Stimulated activated CD4-positive, alpha-beta T cell treated with anti-CD3 and anti-CD28 coated beads, Interleukin-4, amount 100 ng/mL, for 1 hour (primary cell): ENCODE results near the gene KLHL2.
"Not testable (repeated sequence)": the region's sequence is repeated elsewhere in the genome, so short reads cannot be mapped to it uniquely, and the experiment has no call there.

Experiments
- DNase-seq: peaks from one replicate; pipeline ENCODE4 v3.0.0-alpha.2; 2020

Gene KLHL2, protein sequence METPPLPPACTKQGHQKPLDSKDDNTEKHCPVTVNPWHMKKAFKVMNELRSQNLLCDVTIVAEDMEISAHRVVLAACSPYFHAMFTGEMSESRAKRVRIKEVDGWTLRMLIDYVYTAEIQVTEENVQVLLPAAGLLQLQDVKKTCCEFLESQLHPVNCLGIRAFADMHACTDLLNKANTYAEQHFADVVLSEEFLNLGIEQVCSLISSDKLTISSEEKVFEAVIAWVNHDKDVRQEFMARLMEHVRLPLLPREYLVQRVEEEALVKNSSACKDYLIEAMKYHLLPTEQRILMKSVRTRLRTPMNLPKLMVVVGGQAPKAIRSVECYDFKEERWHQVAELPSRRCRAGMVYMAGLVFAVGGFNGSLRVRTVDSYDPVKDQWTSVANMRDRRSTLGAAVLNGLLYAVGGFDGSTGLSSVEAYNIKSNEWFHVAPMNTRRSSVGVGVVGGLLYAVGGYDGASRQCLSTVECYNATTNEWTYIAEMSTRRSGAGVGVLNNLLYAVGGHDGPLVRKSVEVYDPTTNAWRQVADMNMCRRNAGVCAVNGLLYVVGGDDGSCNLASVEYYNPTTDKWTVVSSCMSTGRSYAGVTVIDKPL

DNA sequence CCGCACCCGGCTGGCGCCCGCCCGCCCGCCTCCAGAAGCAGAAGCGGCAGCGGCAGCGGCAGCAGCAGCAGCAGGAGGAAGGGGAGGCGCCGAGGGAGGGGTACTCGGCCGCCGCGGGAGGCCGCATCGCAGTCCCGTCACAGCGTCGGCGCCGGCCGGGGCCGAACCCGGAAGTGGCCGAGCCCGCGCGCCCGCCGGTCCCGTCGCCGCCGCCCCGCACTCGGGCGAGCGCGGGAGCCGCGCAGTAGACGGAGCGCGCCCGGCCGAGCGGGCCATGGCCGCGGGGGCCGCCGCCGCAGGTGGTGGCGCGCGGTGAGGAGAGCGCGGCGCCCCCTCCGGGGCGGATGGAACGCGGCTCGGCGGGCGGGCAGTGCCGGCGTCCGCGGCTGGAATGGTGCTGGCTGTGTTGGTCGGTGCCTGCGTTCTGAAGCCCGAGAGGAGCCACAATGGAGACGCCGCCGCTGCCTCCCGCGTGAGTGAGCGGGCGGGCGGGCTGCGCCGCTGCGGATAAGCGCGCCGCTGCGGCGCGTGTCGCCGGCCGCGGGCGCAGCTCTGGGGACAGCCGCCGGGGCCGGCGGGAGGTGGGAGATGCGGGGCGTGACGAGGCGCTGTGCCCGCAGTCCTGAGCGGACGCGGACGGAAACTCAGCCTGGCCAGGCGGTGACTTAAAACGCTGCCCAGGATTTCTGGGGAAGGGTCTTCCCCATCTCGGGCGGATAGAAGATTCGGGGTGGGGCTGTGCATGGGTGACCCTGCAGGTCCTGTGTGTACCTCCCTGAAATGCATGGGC is at the start of gene KLHL2:
KLHL2 (plus strand) TSS at position 131 of the 790 bp plus-strand sequence; CDS start at position 447, 316 bp downstream.
- peak; percentile 74 for DNase-seq

DNA sequence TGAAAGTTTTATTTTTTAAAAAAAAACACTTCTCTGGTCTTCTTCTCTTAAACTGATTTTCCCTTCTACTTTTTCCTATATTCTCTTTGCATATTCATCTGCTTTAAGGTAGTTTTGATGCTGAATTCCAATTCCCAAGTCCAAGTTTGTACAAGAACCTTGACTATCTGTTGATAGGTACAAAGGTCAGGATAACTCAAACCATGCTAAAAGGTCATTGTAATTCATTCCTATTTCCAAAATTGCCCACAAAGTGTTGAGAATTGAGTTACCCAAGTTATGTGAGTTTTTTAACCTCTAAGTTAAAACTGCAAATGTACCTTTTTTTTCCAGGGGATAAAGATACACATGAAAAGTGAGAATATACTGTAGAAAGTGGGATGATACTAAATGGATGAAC is 48.6 kb upstream of the KLHL2 start:
- no peak for DNase-seq

DNA sequence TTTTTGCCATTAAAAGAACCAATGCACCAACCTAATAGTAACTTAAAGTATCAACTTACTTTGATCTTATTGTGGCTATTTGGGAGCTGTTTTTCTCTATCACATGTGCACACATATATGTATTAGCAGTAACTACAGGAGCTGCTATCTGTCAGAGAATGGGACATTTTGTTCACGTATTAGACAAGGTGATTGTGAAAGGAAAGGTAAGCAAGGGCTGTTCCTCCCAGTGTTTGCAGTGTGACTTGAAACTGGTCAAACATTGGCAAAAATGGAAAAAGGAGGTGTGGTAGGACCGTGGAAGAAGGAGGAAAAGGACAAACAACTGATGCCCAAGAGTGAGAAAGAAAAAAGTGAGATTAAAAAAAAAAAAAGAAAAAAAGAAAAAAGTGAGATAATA is 43.1 kb upstream of the KLHL2 start:
- no peak for DNase-seq

DNA sequence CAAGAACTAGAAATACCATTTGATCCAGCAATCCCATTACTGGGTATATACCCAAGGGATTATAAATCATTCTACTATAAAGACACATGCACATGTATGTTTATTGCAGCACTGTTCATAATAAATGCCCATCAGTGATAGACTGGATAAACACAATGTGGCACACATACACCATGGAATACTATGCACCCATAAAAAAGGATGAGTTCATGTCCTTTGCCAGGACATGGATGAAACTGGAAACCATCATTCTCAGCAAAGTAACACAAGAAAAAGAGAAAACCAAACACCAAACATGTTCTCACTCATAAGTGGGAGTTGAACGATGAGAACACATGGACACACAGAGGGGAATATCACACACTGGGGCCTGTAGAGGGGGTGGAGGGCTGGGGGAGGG is 40.5 kb upstream of the KLHL2 start:
- not testable (repeated sequence) for DNase-seq

DNA sequence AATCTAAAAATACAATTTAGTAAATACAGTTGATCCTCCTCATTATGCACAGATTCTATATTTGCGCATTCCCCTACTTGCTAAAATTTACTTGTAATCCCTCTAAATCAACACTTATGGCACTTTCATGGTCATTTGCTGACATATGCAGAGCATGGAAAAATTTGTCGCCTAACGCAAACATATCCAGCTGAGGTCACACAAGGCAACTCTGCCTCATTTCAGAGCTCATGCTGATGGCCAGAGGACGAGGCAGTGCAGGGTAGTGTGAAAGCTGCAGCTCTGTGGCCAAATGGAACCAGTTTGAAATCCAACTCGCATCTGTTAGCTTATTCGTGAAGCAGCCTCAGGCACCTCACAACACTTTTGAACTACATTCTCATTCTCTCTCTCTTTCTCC is 39.7 kb upstream of the KLHL2 start:
- DNase-seq, result no peak

DNA sequence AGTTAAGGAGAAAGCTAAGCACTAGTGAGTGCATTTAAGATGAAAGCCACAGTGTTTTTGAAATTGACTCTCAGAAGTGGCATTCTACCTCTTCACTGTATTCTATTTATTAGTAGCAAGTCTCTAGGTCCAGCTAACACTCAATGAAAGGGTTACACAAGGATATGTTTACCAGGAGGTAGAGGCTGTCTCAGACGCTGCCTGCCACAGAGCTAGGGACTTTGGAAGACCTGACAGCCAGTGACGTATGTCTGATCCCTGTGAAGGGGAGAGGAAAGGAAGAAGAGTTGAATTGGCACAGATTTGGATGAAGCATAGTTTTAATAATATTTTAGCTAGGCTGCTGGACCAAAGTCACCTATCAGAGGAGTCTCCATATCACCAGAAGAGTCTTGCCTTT is 36.5 kb upstream of the KLHL2 start:
- no peak for DNase-seq

DNA sequence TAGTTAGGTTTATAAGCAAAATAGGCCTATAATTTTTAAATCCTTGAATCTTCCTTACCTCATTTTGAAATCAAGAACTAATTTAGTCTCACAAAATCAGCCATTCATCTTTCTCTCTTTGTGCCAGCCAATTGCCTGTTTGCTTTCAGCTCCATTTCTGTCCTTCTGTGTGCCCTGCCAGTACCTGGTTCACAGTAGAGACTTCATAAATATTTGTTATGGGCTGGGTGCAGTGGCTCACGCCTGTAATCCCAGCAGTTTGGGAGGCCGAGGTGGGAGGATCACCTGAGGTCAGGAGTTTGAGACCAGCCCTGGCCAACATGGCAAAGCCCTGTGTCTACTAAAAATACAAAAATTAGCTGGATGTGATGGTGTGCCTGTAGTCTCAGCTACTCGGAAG is 31.9 kb upstream of the KLHL2 start:
- not testable (repeated sequence) for DNase-seq

DNA sequence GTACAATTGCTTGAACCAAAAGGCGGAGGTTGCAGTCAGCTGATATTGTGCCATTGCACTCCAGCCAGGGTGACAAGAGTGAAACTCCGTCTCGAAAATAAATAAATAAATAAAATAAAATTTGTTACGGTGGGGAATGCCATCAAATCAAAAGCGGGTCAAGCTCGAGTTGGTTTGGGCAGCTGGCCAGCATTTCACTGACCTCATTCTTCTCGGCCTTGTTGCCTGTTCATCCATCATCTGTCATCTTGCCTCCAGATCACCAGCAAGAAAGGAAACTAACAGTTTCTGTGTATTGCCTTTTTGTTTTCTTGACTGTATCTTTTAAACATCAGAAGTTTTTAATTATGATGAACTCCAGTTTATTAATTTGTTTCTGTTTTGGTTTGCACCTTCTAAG is 31.5 kb upstream of the KLHL2 start:
- no peak for DNase-seq

DNA sequence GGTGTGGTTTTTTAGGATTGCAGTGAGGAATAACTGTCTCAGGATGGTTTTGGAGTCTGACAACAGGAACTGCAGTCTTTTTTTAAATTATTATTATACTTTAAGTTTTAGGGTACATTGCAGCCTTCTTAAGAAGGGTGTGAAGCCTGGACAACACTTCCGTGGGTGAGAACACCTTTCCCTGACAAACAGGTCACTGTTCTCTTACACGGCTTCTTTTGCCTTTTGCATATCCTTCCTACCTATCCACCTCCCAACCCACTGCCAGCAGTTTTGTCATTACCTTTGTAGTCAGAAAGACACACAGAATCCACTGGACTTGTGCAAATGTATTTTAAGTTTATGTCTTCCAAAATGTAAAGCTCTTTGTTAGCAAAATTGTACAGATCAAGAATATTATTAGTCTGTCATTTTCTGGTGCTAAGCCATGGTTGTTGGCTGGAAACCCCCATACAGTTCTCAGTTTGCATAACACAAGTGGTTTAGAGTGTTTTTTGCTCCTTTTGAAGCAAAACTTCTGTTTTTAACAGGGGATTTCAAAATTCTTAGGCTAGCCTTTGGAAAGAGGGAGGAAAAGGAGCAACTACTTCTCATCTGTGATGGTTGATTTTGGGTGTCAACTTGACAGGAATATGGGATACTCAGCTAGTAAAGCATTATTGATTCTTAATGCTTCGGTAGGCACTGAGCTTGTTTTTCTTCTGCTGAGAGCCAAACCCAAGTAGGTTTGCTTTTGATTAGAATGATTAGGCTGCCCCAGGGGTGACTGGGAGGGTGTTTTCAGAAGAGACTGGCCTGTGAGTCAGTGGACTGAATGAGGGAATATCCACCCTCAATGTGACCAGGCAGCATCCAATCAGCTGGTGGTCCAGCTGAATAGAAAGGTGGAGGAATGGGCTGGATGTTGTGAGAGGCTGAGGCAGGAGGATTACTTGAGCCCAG is 29.4 kb upstream of the KLHL2 start:
- DNase-seq, result no peak

DNA sequence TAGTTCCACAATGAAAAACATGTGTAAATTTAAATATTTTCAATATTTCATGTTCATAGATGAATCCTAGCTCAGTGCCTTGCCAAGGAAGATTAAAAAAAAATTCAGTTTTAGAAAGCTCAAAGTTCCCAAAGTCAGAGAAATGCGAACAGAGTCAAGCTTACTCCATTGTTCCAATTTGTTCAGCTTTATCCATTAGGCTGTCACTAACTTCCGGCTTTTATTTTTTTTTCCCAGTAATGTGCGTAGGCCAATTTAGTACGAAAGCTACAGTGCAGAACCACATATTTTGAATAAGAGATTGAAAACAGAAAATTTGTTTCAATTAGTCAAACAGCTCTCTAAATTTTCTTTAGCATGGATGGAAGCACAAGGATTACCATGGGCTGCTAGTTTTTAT is 23.1 kb upstream of the KLHL2 start:
- DNase-seq, result no peak

DNA sequence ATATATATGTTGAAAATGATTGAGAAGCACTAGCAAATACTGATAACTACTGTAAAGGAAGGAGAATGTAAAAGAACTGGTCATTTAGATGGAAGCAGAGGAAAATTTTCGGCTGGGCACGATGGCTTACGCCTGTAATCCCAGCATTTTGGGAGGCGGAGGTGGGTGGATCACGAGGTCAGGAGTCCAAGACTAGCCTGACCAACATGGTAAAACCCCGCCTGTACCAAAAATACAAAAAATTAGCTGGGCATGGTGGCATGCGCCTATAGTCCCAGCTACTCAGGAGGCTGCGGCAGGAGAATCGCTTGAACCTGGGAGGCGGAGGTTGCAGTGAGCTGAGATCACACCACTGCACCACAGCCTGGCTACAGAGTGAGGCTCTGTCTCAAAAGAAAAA is 22.4 kb upstream of the KLHL2 start:
- not testable (repeated sequence) for DNase-seq

DNA sequence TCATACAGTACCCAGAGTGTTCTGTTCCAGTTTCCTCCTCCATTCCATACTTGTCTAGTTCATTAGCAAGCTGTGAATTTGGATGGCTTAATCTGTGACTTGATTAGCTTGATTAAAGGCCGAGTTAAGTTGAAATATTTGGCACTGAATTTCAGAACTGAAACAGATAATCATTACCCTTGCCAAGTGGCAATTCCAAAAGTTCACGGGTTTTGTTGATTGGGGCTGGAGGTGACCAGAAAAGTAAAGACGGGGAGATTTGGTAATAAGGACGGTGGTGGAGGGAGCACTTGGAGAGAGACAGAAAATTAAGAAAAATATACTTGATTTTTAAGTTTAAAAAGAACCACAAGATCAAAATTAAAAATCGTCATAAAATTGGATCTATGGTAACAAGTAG is 21.9 kb upstream of the KLHL2 start:
- no peak for DNase-seq

DNA sequence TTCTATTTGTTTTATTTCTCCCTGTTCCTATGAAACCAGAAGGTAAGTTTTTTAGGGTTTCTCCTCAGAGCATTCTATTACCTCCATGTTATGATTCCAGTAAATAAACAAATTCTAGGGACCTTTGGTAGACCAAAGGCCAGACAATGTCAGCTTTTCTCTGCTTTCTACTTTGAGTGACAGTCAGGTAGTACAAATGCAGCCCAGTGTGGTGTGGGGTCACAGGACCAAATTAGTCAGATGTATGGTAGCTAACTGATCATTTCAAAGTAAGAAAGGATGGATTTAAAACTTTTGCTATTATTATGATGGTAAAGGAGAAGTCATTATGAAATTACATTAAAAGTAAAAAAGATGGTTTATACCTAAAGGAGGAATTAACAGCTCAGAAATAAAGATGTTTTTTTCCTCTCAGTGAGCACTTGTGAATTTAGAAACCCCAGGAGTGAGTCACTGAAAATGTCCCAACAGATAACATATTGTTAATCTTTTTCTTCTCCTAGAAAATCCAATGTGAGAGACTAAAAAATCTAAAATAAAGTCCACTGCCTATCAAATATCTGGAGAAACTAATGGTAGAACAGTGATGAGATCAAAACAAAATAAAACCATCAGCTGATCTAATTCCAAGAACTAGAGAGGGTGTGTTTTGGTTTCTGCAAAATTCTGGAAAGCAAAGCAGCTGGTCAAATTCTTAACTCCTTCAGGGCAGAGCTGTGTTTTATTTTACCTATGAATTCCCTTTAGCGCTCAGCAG is 16.6 kb upstream of the KLHL2 start:
- DNase-seq, result no peak

DNA sequence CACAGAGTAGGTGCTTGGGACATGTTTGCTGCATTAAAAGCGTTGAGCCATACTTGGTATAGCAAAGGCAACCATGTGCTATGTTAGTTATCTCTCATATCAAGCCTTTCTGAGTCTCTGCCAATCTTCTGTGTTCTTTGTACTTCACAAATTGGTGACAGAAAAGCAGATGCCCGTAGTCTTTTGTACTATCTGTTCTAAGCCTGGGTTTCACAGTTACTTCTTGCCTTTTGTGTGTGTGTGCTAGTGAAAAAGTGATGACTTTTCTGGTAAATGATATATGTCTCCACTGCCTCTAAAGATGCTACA is 16.1 kb upstream of the KLHL2 start:
- DNase-seq, result no peak

DNA sequence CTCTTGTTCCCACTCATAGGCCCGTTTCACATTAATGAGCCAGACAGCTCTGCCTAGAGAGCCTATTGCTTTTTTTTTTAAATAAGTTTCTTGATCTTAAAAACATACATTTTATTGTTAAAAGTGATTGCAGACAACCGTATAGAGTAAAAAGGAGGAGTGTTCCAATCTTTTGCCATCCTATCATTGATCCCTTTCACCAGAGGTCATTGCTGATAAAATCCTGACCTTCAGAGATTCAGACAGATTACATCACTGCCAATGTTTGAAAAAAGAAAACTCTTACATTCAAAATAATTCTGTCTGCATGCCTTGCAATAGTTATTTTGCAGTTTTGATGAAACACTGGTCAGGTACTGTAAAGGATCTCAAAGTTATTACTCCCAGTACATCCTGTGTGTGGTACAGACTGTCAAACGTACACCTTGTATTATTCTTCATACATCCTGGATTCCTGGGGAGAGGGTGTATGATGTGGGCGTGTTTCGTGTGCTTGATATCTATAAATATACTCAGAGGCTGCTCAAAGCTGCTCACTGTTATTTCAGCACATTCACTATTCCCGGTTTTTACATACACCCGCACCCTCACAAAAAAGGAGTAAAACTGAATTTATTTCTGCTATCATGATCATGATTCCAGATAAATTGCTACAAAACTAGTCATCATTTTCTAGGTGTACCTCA is 15.4 kb upstream of the KLHL2 start:
- no peak for DNase-seq

DNA sequence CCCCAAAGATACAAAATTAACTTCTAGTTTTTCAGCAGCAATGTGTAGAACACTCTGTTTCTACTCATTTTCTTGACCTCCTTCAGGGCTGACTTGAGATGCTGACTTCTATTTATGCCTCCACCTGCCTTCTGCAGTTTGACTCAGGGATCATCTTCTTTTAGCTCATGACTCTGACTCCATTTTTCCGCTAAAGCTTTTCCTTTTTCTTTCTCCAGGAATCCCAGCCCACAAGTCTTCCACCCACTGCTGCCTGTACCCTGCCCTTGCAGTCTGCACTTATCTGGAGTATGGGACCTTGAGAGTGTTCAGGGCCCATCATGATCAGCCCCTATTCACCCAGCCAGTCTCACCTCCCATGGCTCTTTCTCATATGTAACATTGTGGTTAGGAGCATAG is 14.9 kb upstream of the KLHL2 start:
- no peak for DNase-seq

DNA sequence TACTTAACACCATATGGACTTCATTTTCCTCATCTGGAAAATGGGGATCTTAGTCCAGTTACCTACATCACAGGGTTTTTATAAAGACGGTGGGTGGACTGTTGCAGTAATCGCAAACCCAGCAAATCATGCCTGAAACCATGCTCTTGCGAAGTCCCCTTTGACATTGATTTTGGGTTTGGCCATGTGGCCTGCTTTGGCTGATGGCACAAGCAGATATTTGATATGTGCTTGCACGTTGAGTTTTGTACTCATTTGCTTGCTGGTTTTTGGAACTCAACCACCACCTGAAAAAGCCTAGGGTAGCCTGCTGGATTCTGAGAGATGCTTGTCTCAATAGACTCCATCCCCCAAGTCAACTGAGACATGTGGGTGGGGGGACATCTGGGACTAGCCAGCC is 14.4 kb upstream of the KLHL2 start:
- DNase-seq, result no peak

DNA sequence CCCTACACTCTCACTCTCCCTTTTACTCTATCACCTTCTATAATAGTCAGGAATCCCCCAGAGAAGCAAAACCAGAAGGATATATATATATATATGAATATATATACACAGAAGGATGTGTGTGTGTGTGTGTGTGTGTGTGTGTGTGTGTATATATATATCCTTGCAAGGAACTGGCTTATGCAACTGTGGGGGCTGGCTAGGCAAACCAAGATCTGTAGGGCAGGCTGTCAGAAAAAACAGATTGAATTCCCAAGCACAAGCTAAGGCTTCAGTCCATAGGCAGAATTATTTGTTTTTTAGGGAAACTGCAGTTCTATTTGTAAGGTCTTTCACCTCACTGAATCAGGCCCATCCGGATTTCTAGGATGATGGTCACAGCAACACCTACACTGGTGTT is 13.0 kb upstream of the KLHL2 start:
- no peak for DNase-seq

DNA sequence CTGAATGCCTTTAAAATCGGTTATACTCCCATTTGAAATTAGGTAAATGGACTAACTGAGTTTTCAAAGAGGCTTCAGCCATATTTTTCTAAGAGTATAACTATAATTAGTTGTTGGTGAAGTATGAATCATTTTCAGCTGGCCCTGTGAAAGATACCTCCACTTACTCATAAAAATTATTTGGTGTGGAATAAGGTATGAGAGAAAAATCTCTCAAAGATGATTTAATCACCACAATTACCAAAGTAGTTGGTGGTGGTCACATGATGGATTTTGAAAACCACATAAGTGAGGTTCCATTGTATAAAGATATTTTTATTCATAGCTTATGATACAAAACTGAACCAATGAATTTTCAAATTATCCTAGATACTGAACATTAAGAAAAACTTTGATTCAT is 9.0 kb upstream of the KLHL2 start:
- DNase-seq, result no peak

DNA sequence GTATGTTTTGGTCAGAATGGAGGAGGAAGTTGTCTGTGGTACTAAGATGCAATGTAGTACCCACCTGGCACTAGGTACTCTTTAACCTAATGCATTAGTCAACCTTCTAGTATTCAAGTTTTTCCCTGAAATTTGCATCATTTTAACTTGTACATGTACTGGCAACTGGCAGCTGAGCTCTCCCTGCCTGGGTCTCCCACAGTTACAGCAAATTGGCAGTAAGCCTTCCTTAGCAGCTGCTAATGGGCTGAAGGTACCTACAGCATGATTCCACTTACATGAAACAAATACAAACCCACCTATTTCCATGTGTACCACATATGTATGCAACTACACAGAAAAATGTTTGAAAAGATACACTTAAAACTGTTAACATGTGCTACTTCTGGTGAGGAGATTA is 8.1 kb upstream of the KLHL2 start:
- DNase-seq, result no peak

DNA sequence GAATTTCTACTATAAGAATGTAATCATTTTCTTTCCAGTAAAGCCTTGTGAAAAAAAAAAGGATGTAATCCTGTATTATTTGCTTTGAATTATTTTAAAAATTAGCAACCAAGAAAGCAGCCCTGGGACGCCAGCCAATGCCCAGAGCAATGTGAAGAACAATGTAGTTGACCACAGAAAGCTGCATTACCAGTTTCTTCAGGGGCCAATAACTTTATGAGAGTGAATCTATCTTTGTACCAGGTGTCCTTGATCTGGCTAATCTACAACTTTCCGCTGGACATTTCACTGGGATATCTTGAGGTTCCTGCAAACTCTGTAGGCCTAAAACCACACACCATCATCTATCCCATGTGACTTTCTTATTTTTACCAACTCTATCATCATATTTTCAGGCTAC is 7.6 kb upstream of the KLHL2 start:
- no peak for DNase-seq

DNA sequence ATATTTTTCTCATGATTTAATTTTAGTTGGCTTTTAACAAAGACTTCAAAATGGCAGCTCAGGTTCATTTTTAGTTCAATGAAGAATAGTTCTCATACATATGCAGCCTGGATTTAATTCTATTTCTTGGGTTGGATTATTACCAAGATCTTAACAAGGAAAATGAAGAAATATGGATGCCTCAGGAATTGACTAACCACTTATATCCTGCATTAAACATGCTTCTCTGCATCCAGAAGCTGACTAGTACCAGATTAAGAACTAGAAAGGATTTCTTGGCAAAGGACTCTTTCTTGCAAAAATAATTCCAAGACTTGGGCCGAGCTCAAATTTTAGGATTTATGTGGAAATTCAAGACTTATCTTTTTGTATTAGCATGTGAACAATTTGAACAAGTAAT is 5.6 kb upstream of the KLHL2 start:
- DNase-seq, result no peak
